GM19238 (cell line): ENCODE measurements around the gene EDC3.
"Not testable (repeated sequence)": the region's sequence is repeated elsewhere in the genome, so short reads cannot be mapped to it uniquely, and the experiment has no call there.

ENCODE experiments used
- DNase-seq: peaks from one replicate; pipeline ENCODE4 v3.0.0; 2011; ENCODE audit warnings: low spot score; ENCODE audit not compliant: insufficient read length

EDC3 gene, protein sequence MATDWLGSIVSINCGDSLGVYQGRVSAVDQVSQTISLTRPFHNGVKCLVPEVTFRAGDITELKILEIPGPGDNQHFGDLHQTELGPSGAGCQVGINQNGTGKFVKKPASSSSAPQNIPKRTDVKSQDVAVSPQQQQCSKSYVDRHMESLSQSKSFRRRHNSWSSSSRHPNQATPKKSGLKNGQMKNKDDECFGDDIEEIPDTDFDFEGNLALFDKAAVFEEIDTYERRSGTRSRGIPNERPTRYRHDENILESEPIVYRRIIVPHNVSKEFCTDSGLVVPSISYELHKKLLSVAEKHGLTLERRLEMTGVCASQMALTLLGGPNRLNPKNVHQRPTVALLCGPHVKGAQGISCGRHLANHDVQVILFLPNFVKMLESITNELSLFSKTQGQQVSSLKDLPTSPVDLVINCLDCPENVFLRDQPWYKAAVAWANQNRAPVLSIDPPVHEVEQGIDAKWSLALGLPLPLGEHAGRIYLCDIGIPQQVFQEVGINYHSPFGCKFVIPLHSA

DNA sequence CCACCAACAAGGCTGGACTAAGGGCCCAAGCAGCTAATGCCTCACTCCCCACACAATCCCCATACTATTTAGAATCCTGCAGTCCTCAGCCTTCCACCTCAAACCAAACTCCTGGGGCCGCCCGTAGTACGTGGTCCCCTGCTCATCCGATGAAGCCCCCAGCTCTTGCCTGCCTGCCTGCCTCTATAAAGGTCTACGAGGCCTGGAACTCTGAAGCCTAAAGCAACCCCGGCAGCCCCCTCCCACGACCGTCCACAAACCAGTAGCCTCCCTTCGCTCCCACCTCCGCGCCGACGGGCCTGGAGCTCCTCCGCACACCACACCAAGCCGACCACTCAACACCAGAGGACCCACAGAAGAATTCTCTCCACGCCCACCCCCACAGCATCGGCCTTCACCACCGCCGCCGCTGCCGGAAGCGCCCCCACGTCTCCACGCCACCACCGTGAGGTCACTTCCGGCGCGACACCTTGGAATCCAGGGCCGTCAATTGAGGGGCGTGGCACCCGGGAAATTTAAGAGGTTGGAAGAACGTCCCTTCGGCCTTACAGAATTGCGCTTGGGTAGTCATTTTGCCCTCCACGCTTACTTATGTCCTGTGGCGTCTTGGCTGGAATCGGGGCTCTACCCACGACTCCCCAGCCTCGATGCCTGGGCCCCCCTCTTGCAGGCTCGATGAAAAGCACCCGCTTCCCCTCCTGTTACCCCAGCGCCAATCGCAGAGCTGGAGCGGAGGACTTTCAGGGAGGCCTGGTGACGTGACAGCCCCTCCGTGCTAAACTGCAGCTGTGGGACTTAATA is at the start of gene EDC3:
Gene EDC3 (minus strand): TSS at position 428 of the 801 bp plus-strand sequence. CDS start 20,900 bp downstream, outside the sequence.
- DNase-seq, result peak; percentile 89

DNA sequence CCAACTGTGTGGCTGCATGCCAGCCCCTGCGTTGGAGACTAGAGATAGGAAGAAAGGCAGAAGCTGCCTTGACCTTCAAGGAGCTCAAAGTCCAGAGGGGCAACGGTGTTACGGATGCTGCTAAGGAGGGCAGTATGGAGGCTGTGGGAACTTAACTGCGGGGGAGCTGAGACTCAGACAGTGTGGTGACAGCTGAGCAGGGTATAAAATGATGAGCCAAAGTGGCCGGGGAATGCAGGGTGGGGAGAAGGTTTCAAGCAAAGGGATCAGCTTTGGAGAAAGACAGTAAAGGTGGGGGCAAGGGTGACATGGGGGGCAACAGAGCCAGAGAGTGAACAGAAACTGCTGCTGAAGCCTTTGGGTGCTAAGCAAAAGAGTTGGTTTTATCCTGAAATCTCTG is 46.6 kb upstream of the EDC3 start:
- DNase-seq, result no peak

GRCh38 chr15:74738239-74738638 is 42.4 kb upstream of the EDC3 start:
- not testable (repeated sequence) for DNase-seq

- DNase-seq, result no peak
These were observed 39.5 kb upstream of the EDC3 start for GRCh38 chr15:74735305-74735704.

GRCh38 chr15:74733269-74733668 is 37.4 kb upstream of the EDC3 start:
- DNase-seq, result no peak

DNA sequence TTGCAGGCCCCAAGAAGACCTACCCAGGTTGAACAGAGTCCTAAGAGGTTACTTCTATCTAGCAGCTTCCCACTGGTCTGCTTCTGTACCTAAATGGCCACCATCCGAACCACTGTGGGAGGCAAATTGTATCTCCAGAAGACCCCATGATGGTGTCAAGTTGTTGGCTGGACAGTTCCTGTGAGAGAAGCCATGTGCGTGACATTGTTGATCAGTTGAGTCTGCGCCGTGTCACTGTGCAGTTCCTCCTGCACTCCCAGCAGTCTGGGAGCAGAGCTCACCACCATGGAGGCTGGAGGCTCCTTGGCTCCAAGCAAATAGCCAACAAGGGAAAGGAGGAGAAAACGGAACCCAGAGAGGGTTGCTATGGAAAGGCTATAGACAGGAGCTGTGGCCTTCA is 37.0 kb upstream of the EDC3 start:
- DNase-seq, result no peak

DNA sequence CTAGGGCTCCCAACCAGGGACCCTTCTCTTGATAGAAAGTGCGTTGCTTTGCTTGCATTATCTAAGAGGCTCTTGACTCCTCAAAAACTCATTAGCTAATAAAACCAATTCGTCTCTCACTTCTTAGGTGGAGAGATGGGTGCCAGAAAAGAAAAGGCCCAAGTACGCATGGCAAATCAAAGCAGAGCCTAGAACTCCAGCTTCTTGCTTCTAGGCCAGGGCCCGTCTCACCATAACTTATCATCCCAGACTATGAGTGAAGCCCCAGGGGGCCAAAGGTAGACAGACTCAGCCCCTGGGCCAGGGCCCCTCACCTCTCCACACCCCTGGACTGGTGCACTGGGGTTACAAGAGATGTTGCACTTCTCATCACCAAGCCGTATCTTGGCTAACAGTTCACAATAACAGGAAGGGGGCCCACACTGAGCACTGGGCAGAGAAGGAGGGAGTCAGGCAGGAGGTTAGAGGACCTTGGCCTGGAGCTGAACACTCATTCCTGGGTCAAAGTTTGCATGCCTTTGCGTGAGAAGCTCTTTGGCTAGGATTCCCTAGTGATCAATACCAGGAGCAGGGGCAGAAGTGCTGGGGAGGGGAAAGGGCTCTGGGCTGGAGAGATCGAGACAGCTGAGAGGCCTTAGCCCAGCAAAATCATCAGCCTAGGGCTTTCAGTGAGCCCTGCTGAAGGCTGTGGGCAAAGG is 34.9 kb upstream of the EDC3 start:
- DNase-seq, result no peak

GRCh38 chr15:74729372-74729771 is 33.5 kb upstream of the EDC3 start:
- DNase-seq, result not testable (repeated sequence)

DNA sequence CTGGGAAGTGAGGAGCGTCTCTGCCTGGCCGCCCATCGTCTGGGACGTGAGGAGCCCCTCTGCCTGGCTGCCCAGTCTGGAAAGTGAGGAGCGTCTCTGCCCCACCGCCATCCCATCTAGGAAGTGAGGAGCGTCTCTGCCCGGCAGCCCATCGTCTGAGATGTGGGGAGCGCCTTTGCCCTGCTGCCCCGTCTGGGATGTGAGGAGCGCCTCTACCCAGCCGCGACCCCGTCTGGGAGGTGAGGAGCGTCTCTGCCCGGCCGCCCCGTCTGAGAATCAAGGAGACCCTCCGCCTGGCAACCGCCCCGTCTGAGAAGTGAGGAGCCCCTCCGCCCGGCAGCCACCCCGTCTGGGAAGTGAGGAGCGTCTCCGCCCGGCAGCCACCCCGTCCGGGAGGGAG is 32.9 kb upstream of the EDC3 start:
- not testable (repeated sequence) for DNase-seq

DNA sequence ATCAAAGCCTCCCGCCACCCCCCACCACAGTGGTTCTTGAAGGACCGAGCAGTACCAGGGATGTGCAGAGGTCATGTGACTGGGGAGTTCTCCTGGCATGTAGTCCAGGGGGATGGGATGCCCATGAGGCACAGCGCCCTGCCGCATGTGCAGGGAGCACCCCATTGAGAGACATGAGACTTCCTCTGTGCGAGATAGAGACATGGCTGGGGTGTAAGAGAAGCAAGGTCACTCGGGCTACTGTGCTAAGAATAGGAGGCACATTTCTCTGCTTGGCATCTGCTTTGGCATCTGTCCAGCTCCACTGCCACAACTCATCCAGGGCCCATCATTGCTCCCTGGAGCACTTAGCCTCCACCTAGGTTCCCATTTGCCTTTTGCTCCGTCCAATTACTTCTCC is 31.9 kb upstream of the EDC3 start:
- no peak for DNase-seq

- no peak for DNase-seq
These were observed 30.9 kb upstream of the EDC3 start for GRCh38 chr15:74726774-74727164.

- peak; percentile 51 for DNase-seq
These were observed 30.3 kb upstream of the EDC3 start for GRCh38 chr15:74725845-74726773.

- no peak for DNase-seq
These were observed 29.5 kb upstream of the EDC3 start, which contains the start of gene CYP1A1 for GRCh38 chr15:74725225-74725774. CYP1A1 (minus strand) TSS chr15:74725528; CDS start chr15:74723097, 2,431 bp downstream.

GRCh38 chr15:74724570-74725224 is 28.9 kb upstream of the EDC3 start:
- no peak for DNase-seq

DNA sequence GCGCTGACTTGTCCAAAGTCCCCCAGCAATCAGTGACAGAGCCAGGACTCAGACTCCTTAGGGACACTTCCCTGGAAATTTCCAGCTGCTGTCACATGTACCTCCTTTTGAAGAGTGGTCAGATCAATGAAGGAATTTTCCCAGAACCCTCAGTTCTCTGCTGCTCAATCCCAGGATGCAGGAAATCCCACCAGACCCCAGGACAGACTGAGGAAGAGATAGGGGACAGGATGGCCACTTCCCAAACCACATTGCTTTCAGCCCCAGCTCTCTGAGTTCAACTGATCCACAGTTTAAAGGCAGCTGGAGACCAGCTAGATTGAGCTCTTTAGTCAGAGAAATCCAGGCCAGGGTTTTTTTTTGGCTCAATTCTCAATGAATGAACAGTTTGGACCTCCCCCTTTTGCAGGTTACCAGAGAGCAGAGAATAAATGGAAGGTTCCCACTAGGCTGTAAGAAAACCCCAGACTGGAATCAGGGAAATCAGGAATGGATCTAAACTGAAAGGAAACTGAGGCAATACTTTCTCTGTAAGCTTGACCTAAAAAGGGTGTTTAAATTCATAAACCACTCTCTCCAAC is 28.0 kb upstream of the EDC3 start:
- DNase-seq, result peak; percentile 45

DNA sequence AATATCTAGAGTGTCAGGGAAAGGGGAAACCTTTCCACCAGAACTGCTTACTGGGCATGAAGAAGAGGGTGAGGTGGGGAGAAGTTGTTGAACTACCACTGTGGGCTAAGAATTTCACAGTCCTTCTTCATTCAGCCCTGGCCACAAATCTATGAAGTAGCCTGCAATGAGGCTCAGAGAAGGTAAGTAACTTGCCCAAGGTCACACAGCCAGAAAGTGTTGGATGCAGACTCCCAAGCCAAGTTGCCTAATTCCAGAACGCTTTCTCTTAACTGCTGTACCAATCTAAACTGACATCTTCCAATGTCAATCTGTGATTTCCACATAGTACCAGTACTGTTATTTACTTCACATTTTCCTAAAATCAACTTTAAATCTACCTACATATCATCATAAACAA is 27.4 kb upstream of the EDC3 start:
- no peak for DNase-seq

DNA sequence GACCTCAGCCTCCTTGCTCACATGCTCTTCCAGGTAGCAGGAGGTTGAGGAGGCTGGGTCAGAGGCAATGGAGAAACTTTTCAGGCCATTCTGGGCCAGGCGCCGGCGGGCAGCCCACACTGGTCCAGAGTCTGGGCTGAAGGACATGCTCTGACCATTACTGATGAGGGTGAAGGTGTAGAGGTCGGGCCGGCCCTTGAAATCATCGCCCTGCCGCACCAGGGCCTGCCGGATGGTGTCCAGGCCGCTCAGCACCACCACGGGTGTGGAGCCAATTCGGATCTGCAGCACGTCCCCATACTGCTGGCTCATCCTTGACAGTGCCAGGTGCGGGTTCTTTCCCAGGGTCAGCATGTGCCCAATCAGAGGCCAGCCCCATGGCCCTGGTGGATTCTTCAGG is 26.8 kb upstream of the EDC3 start:
- no peak for DNase-seq

DNA sequence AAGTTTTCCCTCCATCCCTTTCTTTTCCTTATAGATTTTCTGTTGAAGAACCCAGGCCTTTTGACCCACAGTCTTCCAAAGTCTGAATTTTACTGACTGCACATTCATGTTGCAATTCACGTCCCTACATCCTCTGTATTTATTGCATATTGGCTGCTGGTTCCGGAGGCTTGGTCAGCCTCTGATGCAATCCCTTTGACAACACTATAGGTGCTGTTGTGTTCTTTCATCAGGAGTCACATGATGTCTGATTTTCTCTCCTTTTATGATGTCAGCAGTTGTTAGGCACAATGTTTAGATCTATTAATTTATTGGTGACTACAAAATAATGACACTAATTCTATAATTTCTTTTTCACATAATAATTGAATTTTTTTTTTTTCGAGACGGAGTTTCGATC is 20.8 kb upstream of the EDC3 start:
- DNase-seq, result no peak

DNA sequence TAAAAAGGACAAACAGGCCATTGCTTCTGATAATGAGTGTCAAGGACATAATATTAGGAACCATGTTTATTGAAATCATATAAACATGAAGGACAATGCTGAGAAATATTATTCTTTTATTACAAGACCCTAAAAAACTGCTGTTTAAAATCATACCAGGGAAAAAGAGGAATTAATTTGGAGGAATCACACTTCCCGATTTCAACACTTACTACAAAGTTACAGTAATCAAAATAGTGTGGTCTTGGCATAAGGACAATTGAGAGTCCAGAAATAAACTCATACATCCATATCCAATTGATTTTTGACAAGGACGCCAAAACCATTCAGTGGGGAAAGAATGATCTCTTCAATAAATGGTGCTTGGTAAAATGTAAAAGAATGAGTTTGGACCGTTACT is 16.5 kb upstream of the EDC3 start:
- no peak for DNase-seq
